ENCODE results near the gene HEPACAM2. TPM values are rescaled to one million over a fixed set of nuclear protein-coding genes. Genes with fewer than 3 reads are reported as not detected.

Gene HEPACAM2
- total RNA-seq, 2 experiments from 2014 or later = not detected

DNA sequence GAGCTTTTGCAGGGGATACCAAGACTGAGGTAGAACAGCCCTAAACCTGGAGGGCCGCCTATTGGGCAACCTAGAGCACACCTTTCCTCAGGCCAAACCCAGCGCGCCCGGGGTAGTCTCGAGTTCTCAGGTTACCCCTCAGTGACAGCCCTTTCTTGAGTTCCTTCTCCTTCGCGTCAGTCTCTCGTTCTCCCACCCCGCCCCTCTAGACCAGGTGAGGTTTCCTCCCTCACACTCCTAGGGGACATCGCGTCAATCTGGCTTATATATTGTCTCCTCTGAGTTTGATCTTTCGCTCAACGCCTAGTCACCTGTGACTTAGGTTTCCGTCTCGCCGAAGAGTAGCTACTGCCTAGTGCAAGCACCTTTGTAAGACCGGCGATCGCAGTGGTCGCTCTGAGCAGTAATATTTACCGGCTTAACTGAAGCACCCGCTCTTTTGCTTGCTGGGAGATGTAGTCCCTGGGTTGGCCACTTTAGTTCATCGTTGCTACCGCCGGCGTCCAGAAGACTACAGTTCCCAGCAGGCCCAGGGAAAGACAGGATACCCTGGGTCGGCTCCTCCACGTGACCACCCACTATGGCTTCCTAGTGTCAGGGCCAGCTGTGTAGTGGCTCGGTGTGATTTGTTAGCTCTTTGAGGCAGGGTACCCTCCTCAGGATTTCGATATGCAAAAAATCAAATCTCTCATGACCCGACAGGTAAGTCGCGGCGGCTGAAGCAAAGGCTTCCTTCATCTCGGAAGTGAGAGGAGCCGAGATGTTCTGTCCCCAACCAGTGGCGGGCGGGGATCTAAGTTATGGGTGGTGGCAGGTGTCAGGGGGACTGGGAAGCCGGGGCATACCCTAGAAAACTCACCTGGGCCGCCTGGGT, 5.8 kb upstream of the HEPACAM2 start, which contains the start of gene VPS50:
TSS of gene VPS50 (plus strand) at position 568 of the 874 bp plus-strand sequence. CDS start at position 670, 102 bp downstream.
- H3K36me3 Mint-ChIP-seq (ENCODE audit: low read depth) = no peaks in the 10 kb centered on the region
- peak; percentile 98 for ATAC-seq

DNA sequence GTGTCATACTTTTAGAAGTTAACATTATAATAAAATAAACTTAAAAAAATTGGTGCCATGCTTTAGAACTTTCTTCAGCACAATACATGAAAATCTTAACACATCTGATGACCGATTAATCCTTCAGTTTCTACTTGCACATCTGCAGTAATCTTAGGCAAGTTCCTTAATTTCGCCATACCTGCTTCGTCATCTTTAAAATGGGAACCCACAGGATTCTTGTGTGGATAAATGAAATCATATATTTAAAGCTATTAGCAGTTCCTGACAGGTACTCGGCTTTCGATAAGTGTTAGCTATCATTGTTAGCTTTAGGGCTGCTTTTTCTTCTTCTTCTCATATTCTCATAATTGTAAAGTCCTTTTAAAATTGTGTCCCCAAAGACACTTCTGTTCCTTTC, 5.0 kb upstream of the HEPACAM2 start:
- no peak for DNase-seq
- Mint-ChIP-seq H3K9me3 (ENCODE audit: insufficient read depth) (no peaks in the 10 kb centered on the region), H3K27me3 (ENCODE audit: low read depth) (peaks cover 6% of the 10 kb centered on the region), H3K27ac (peak overlapping the region; percentile 97), H3K4me3 (peak overlapping the region; percentile 98), H3K36me3 (ENCODE audit: low read depth) (no peaks in the 10 kb centered on the region), H3K4me1 (ENCODE audit: low read depth) (peaks cover 19% of the 10 kb centered on the region)
- no peak for ATAC-seq
- CTCF ChIA-PET = interaction anchor here (1.2 to 2.5 kb wide), 5 partner anchors 10 to 137 kb away, joined by 3 to 20 read pairs (median 6); partner anchors contain the start of gene SAMD9
- POLR2A ChIA-PET = interaction anchor here (0.6 to 1.9 kb wide), 3 partner anchors 113 to 647 kb away, joined by 3 to 10 read pairs (median 3); partner anchors contain the start of gene SAMD9

More for the DNA sequence above, 5.8 kb upstream of the HEPACAM2 start, which contains the start of gene VPS50:
- peak within 1 kb of the TSS; percentile 98 for H3K4me3 Mint-ChIP-seq
- CTCF ChIA-PET = interaction anchor here (1.1 to 2.5 kb wide), 8 partner anchors 9 to 211 kb away, joined by 3 to 20 read pairs (median 5); partner anchors contain the start of gene SAMD9
- peak; percentile 97 for DNase-seq
- peaks cover 19% of the 10 kb centered on the region for H3K4me1 Mint-ChIP-seq (ENCODE audit: low read depth)
- POLR2A ChIA-PET = interaction anchor here (0.7 to 1.9 kb wide), 4 partner anchors 10 to 618 kb away, joined by 3 to 10 read pairs (median 3); partner anchors contain the start of gene SAMD9
- peak within 1 kb of the TSS; percentile 97 for H3K27ac Mint-ChIP-seq
- no peaks in the 10 kb centered on the region for H3K9me3 Mint-ChIP-seq (ENCODE audit: insufficient read depth)
- H3K27me3 Mint-ChIP-seq (ENCODE audit: low read depth) = peaks cover 6% of the 10 kb centered on the region

DNA sequence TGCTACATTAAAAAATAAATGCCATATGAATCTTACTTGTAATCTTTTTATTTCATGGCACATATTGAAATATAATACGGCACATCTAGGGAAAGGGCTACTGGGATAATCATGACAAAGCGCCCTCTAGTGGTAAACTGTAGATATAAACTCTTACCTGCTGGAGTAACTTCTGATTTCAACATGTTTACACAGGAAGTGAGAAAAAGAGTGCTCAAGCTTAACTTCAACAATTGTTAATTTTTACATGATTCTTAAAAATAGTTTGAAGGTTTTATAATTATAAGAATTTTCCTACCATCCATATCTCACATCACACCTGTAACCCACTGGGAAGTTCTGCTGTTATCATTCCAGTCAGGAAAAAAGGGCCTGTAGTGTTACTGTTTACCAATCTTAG, 2.0 kb upstream of the HEPACAM2 start:
- no peaks in the 10 kb centered on the region for H3K36me3 Mint-ChIP-seq (ENCODE audit: low read depth)
- ATAC-seq (no peak), DNase-seq (peak; percentile 39)
- ChIA-PET CTCF (interaction anchor here (0.6 to 3.5 kb wide), 13 partner anchors 11 to 762 kb away, joined by 3 to 19 read pairs (median 4); partner anchors contain the start of gene SAMD9), POLR2A (interaction anchor here (1.5 kb wide), 1 partner anchor 71 kb away, joined by 3 read pairs; no protein-coding TSS in a partner anchor)
- no peak overlapping the region for H3K4me3 Mint-ChIP-seq
- no peaks in the 10 kb centered on the region for H3K9me3 Mint-ChIP-seq (ENCODE audit: insufficient read depth)
- H3K4me1 Mint-ChIP-seq (ENCODE audit: low read depth) = peaks cover 17% of the 10 kb centered on the region
- H3K27me3 Mint-ChIP-seq (ENCODE audit: low read depth) = peaks cover 9% of the 10 kb centered on the region
- H3K27ac Mint-ChIP-seq = no peak overlapping the region

DNA sequence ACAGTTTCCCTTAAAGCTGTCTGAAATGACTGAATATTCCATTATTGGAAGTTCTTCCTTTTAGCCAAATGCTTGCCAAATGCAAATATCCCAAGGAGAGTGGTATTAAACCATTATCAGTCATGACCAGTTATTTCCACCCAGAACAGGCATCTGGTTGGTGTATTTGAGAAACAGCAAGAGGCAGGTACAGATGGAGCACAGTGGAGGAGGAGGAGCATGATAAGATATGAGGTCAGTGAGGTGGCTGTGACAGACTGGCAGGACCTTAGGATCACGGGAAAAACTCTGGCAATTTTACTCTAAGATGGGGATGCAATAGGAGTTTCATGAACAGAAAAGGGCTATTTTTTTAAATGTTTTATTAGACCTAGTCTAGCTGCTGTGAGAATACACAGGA, 6.4 kb downstream of the HEPACAM2 start:
- ATAC-seq = no peak
- peaks cover 13% of the 10 kb centered on the region for H3K27me3 Mint-ChIP-seq (ENCODE audit: low read depth)
- no peaks in the 10 kb centered on the region for H3K9me3 Mint-ChIP-seq (ENCODE audit: insufficient read depth)
- no peak for DNase-seq
- ChIA-PET CTCF (interaction anchor here (1.4 kb wide), 1 partner anchor 599 kb away, joined by 3 read pairs; no protein-coding TSS in a partner anchor), POLR2A (no interaction called here)
- no peaks in the 10 kb centered on the region for H3K36me3 Mint-ChIP-seq (ENCODE audit: low read depth)
- no peaks in the 10 kb centered on the region for H3K4me1 Mint-ChIP-seq (ENCODE audit: low read depth)
- H3K27ac Mint-ChIP-seq = no peak overlapping the region
- no peak overlapping the region for H3K4me3 Mint-ChIP-seq

DNA sequence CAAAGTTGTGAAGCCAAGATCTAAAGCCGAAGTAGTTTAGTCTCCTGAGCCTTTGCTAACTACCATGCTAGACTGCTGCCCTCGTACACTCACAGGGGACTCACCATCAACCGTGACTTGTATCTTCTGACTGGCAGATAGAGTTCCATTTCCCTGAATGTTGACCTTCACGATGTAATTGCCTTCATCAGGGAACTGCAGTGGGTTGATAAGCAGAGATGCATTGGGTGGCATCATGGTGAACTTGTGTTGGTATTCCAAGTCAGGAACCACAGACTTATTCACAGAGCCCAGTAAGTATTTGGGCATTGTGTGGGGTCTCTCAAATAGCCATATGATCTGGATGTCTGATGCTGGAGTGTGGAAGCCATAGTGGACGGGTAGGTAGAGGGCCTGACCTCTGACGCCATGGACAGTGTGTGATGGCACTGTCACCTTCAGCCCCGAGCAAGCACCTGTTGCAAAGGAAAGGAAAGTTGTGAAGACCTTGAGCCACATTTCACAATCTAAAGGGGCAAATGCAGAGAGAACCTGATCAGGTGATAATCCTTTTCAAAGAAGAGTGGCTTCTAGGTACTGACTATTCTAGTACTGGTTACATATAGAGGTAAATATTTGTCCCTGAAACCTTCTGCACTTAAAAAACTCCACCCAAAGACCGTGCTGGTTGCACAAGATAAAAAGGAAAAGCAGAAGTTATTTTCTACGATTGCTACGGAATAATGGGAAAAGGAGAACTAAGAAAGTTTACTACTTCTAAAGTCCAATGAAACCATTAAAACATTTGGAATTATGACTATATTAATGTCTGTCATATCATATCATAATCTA, 7.1 kb downstream of the HEPACAM2 start:
- DNase-seq (no peak), ATAC-seq (no peak)
- ChIA-PET POLR2A (no interaction called here), CTCF (no interaction called here)
- Mint-ChIP-seq H3K4me3 (no peak overlapping the region), H3K9me3 (ENCODE audit: insufficient read depth) (no peaks in the 10 kb centered on the region), H3K36me3 (ENCODE audit: low read depth) (no peaks in the 10 kb centered on the region), H3K27ac (no peak overlapping the region), H3K4me1 (ENCODE audit: low read depth) (no peaks in the 10 kb centered on the region), H3K27me3 (ENCODE audit: low read depth) (peaks cover 16% of the 10 kb centered on the region)

DNA sequence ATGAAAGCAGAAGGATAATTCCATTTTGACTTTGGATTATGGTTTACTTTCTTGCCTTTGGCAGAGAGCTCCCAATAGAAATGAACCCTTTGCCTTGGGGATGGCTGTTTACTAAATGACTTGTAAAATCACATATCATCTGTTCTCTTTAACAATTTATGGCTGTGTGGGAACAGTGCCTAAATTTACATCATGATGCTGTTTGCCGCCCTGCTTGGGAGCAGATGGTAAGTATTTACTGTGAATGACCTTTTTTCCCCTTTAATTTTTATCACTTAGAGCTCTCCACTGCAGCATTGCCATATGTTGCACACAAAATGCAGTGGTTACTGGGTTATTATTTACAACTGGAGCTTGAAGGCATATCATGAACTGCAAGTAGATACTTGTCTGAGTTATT, 13.4 kb downstream of the HEPACAM2 start:
- CTCF ChIA-PET = interaction anchor here (0.6 kb wide), 1 partner anchor 1239 kb away, joined by 3 read pairs; no protein-coding TSS in a partner anchor
- no peak overlapping the region for H3K27ac Mint-ChIP-seq
- H3K4me1 Mint-ChIP-seq (ENCODE audit: low read depth) = no peaks in the 10 kb centered on the region
- H3K27me3 Mint-ChIP-seq (ENCODE audit: low read depth) = peaks cover 46% of the 10 kb centered on the region
- ATAC-seq (no peak), DNase-seq (no peak)
- no peaks in the 10 kb centered on the region for H3K9me3 Mint-ChIP-seq (ENCODE audit: insufficient read depth)
- POLR2A ChIA-PET = no interaction called here
- no peak overlapping the region for H3K4me3 Mint-ChIP-seq
- H3K36me3 Mint-ChIP-seq (ENCODE audit: low read depth) = no peaks in the 10 kb centered on the region

DNA sequence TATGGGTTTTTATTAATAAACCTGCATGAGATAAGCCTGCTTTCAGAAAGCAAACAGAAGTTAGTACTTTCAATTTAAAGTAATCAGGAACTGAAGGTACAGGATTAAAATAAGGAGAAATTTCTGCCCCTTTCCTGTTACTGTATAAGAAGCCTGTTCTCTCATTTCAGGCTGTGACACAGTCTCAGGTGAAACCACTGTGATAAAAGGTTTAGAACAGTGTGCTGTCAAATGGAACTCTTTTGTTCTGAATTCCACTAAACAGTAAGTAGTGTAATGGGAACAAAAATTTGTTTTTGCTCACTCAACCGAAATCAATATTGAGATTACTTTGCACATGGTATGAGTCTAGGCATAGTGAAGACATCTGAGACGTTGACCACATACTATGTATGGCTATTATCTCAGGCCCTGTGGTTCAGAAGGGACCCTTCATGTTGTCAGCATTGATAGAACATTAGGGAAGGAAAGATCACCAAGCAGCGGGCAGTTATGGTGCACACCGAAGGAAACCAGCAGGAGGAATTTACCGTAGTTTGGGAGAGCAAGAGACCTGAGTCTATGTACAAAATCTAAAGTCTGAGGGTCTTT, 14.9 kb downstream of the HEPACAM2 start:
- CTCF ChIA-PET = interaction anchor here (0.9 to 2.2 kb wide), 3 partner anchors 11 to 21 kb away, joined by 3 to 7 read pairs (median 3); partner anchors contain the start of gene VPS50
- Mint-ChIP-seq H3K4me1 (ENCODE audit: low read depth) (no peaks in the 10 kb centered on the region), H3K27me3 (ENCODE audit: low read depth) (peaks cover 48% of the 10 kb centered on the region), H3K36me3 (ENCODE audit: low read depth) (no peaks in the 10 kb centered on the region), H3K4me3 (no peak overlapping the region), H3K27ac (no peak overlapping the region), H3K9me3 (ENCODE audit: insufficient read depth) (no peaks in the 10 kb centered on the region)
- POLR2A ChIA-PET = no interaction called here
- DNase-seq = no peak
- no peak for ATAC-seq

DNA sequence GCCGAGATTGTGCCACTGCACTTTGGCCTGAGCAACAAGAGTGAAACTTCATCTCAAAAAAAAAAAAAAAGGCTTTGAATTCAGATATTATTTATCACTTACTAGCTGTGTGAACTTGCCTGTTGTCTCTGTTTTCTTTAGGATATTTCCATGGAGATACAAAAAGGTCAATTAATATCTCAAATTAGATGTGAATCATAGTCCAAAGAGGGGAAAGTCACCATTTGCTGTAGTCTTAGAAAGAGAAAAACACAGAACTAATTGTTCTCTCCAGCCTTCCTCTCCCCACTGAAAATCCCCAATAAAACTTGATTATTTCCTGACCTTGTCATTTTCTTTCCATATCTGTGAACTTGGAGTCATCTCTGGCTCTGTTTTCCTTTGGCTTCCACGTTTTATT, 21.2 kb downstream of the HEPACAM2 start:
- ChIA-PET CTCF (interaction anchor here (1.1 kb wide), 1 partner anchor 12 kb away, joined by 3 read pairs; no protein-coding TSS in a partner anchor), POLR2A (no interaction called here)
- Mint-ChIP-seq H3K27me3 (ENCODE audit: low read depth) (peaks cover 33% of the 10 kb centered on the region), H3K4me1 (ENCODE audit: low read depth) (no peaks in the 10 kb centered on the region), H3K4me3 (no peak overlapping the region), H3K9me3 (ENCODE audit: insufficient read depth) (no peaks in the 10 kb centered on the region), H3K27ac (no peak overlapping the region), H3K36me3 (ENCODE audit: low read depth) (no peaks in the 10 kb centered on the region)
- no peak for ATAC-seq
- no peak for DNase-seq

DNA sequence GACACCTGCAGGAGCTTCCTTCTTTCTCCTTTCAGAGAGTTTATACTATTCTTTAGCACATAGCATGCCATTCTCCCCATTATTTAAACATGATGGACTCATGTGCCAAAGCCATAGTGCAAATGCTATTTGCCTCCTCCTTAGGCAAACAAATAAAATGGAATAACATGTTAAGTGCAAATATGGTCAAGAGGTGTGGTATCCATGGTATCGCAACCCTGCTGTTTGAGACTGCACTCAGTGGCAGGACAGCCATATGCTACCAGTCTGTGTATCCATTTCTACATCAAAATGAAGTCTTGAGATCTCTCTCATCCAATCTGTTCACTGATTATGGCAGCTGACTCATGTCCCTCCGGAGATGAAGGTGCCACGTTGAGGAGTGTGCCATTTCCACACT, 22.8 kb downstream of the HEPACAM2 start:
- ATAC-seq (no peak), DNase-seq (no peak)
- CTCF ChIA-PET = no interaction called here
- Mint-ChIP-seq H3K36me3 (ENCODE audit: low read depth) (no peaks in the 10 kb centered on the region), H3K4me1 (ENCODE audit: low read depth) (no peaks in the 10 kb centered on the region), H3K27ac (no peak overlapping the region), H3K27me3 (ENCODE audit: low read depth) (peaks cover 37% of the 10 kb centered on the region), H3K4me3 (no peak overlapping the region), H3K9me3 (ENCODE audit: insufficient read depth) (no peaks in the 10 kb centered on the region)
- POLR2A ChIA-PET = no interaction called here

DNA sequence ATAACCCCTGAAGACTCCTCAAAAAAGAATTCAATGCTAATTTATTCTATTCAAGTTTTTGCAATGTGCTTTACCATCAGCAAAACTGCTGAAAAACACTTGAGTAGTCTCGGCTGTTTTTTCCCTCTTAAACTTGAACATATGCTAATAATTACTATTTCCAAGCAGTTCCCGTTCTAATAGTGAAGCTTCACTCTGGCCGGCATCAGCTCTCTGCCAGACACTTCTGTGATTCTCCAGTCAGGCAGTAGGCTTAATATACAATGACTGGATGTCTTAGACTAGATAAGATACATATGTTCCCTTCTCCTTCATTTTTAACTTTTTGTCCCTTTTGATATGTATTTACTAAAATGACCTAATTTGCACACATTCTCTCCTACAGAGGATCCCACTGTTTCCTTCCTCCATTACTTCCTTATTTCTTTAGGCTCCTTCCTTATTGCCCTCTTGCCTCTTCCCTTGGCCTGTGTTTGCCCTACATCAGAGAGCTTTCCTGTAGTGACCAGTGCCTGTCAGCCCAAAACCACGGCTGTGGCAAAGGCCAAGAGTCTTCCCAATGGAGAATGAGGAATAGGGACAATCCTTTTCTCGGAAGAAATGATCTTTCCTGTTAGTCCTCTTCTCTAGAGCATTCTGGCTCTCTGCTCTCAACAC, 23.5 kb downstream of the HEPACAM2 start:
- no peak overlapping the region for H3K27ac Mint-ChIP-seq
- H3K27me3 Mint-ChIP-seq (ENCODE audit: low read depth) = peaks cover 33% of the 10 kb centered on the region
- H3K4me1 Mint-ChIP-seq (ENCODE audit: low read depth) = no peaks in the 10 kb centered on the region
- DNase-seq = no peak
- H3K9me3 Mint-ChIP-seq (ENCODE audit: insufficient read depth) = no peaks in the 10 kb centered on the region
- H3K4me3 Mint-ChIP-seq = no peak overlapping the region
- no peaks in the 10 kb centered on the region for H3K36me3 Mint-ChIP-seq (ENCODE audit: low read depth)
- ATAC-seq = no peak
- CTCF ChIA-PET = no interaction called here
- POLR2A ChIA-PET = no interaction called here

DNA sequence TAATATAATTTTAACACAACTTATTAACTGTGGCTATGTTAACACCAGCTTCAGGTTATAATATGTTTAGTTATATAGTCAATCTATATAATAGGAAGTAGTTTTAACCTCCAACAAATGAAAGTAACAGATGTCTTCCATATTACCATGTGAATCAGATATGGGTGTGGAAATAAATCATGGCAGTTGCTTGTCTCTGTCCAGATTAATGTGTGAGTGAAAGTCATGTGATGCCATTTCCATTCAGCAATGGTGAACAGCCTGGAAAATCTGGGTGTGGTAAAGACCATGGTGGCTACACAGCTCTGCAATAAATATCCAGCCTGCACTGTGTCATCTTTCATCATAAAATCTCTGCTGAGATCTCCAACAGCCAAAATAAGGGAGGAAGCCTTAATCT, 27.8 kb downstream of the HEPACAM2 start:
- ATAC-seq (no peak), DNase-seq (no peak)
- peaks cover 33% of the 10 kb centered on the region for H3K27me3 Mint-ChIP-seq (ENCODE audit: low read depth)
- CTCF ChIA-PET = no interaction called here
- H3K36me3 Mint-ChIP-seq (ENCODE audit: low read depth) = no peaks in the 10 kb centered on the region
- POLR2A ChIA-PET = no interaction called here
- no peak overlapping the region for H3K27ac Mint-ChIP-seq
- no peak overlapping the region for H3K4me3 Mint-ChIP-seq
- no peaks in the 10 kb centered on the region for H3K9me3 Mint-ChIP-seq (ENCODE audit: insufficient read depth)
- H3K4me1 Mint-ChIP-seq (ENCODE audit: low read depth) = no peaks in the 10 kb centered on the region
